Measurements from ENCODE around the gene CHTOP.
"Not testable (repeated sequence)": the region's sequence is repeated elsewhere in the genome, so short reads cannot be mapped to it uniquely, and the experiment has no call there.

Gene CHTOP

DNA sequence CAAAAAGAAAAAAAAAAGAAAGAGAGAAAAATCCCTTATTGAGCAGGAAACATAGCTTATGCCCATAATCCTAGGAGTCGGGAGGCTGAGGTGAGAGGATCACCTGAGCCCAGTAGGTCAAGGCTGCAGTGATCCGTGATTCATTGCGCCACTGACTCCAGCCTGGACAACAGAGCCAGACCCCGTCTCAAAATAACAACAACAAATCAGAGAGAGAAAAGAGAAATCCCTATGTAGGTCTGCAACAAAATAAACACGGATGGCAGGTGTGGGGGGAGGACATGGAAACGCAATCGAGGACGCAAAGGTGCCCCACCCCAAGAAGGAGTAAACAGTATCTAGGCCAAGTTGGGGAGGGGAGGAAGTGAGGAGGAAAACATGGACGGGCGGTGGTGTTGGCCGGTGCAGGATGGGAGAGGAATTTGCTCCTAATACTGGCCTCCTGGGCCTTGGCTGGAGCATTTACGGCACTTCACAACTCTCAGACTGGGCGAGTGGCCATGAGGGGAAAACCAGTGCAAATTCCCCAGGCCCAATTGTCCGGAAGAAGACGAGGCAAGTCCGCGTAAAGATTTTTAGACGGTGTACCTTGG is 609 bp upstream of the CHTOP start:
- no peak for DNase-seq

DNA sequence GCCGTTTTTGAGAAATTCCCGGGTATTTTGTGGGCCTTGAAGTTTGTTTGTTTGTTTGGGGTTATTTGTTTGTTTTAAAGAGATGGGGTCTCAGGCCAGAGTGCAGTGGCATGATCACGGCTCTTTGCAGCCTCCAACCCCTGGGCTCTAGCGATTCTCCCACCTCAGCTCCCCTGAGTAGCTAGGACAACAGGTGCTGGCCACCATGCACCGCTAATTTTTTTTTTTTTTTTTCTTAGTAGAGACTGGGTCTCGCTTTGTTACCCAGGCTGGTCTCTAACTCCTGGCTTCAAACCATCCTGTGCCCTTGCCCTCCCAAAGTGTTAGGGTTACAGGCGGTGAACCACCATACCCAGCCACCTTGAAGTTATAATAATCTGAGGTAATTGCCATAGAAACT is 2.0 kb downstream of the CHTOP start:
- DNase-seq = no peak

GRCh38 chr1:153636312-153636711 is 2.4 kb downstream of the CHTOP start:
- no peak for DNase-seq

- DNase-seq = no peak
Observed at GRCh38 chr1:153638261-153638660, 4.4 kb downstream of the CHTOP start.

- no peak for DNase-seq
Observed at GRCh38 chr1:153639280-153639679, 5.4 kb downstream of the CHTOP start.

- DNase-seq = not testable (repeated sequence)
Observed at GRCh38 chr1:153640213-153640612, 6.3 kb downstream of the CHTOP start.

GRCh38 chr1:153640861-153641260 is 7.0 kb downstream of the CHTOP start:
- no peak for DNase-seq

- DNase-seq = no peak
Observed at GRCh38 chr1:153642161-153642560, 8.3 kb downstream of the CHTOP start.

DNA sequence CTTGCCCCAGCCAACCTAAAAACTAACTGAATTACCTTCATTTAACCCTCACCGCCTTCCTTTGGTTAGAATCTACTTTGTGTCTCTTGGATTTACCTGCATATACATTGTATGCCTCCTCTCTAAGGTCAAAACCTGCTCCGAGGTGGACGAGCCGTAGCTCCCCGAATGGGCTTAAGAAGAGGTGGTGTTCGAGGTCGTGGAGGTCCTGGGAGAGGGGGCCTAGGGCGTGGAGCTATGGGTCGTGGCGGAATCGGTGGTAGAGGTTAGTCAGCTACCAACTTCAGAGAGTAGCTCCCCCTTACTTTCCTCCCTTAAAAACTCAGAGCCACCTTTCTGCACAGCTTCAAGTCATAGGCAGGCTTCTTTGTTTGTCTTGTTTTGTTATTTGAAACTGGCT is 9.2 kb downstream of the CHTOP start:
- no peak for DNase-seq

GRCh38 chr1:153643816-153644215 is 9.9 kb downstream of the CHTOP start:
- DNase-seq = no peak

DNA sequence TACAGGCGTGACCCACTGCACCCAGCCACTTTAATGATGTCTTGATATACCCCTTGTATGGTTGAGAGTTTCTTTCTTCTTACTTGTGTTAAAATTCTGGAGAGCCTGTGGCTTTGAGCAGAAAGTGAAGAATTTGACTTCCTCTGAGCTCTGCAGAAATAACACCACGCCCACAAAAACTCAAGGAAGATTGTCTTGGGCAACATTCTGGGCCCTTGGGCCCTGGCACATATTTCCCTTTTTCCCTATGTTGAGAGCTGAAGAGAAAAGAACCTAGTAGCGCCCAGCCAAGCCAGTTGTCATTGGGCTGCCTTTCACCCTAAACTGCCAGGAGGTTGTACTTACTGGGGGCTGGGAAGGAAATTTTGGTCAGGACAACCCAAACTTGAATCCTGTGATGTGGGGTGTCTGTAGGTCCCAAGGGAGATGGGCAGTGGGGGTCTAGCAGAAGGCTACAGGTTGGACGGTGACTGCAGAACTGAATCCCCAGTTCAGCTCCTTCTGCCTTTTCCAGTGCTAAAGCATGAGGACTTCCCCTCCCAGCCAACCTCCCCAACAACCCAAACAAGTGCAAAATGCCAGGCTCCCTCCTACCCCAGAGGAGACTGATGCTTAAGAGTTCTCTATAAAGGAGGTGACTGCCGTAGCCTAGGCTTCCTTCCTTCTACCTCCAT is 12.9 kb downstream of the CHTOP start:
- DNase-seq = no peak

DNA sequence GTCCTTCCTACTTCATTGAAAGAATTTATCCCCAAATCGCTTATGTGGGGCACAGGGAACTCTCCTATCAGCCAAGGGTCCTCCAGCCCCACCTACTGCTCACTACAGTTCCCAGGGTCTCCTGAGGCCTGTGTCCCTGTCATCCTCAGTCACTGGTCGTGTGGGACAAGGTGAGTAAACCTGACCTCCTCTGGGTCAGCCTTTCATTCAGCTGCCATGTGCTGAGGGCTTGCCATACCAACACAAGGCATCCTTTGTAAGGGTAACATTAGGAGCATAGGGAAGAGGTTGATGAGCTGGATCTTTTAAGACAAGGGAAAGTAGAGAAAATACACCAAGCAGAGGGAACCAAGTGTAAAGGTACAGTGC is 13.5 kb downstream of the CHTOP start:
- no peak for DNase-seq

DNA sequence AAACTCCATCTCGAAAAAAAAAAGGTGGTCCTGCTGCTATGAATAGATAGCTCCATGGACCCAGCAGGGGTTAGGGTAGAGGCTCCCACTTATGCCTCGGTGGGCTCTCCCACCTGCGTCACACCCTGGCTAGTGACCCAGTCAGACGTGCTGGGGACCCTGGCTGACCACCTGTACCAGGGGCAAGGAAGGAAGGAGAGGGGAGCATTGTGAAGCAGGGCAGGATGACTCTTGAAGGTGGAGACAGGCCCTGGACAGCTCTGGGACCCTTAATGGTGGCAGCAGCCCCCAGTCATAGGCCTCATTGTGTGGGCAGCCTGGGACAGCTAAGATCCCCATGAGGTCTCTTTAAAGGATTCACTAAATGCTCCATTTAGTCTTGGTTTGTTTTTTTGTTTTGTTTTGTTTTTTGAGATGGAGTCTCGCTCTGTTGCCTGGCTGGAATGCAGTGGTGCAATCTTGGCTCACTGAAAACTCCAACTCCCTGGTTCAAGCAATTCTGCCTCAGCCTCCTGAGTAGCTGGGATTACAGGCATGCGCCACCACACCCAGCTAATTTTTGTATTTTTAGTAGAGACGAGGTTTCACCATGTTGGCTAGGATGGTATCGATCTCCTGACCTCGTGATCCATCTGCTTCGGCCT is 14.3 kb downstream of the CHTOP start:
- DNase-seq = no peak

GRCh38 chr1:153649137-153649862 is 15.4 kb downstream of the CHTOP start:
- DNase-seq = no peak

DNA sequence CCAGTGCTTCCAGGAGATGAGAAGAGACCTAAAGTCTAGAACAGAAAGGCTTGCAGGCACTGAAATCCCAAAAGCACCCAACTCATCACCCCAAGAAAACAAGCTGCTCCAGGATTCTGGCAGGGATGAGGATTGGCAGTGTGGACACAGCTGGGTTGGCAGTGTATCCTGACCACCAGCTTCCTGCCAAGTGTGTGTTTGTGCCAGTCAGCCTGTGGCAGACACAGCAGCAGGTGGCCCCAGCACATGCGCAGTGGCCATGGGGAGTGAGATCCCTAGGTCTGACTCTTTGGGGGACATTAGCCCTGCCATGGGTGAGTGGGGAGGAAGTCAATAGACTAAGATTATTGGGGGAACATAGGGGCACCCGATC is 16.0 kb downstream of the CHTOP start:
- DNase-seq = no peak

GRCh38 chr1:153651771-153652170 is 17.9 kb downstream of the CHTOP start:
- DNase-seq = no peak

GRCh38 chr1:153652805-153653500 is 19.1 kb downstream of the CHTOP start:
- peak; percentile 44 for DNase-seq

GRCh38 chr1:153655333-153655732 is 21.5 kb downstream of the CHTOP start:
- no peak for DNase-seq

- DNase-seq = peak; percentile 87
Observed at GRCh38 chr1:153658400-153659174, 24.7 kb downstream of the CHTOP start, which contains the start of gene SNAPIN. Gene SNAPIN, plus strand, starts transcription at chr1:153658703. Its CDS starts 41 bp downstream, at chr1:153658744.

GRCh38 chr1:153659175-153659534 is 25.3 kb downstream of the CHTOP start:
- DNase-seq = no peak

GRCh38 chr1:153659656-153660055 is 25.8 kb downstream of the CHTOP start:
- no peak for DNase-seq

DNA sequence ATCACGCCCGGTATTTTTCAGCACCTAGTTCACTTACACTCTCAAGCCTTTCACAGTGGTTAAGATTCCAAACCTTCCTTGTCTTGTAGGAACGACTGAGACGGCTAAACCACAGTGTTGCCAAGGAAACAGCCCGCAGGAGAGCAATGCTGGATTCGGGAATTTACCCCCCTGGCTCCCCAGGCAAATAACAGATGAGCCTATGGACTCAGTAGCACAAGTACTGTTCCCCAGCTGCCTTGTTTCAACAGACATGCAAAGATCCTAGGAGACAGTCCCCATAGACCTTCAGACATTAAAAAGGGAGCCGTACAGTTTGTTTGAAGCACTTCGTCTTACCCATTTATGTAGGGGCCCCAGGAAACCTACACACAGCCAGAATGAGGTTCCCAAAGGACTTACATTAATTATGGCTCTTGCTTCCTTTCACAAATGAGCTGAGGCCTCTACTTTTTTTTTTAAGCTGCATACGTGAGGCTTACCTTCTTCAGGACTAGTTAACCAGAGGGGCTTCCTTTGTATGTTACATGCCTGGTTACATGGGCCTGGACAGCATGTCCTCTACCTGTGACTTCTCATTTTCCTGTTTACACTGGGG is 27.3 kb downstream of the CHTOP start:
- peak; percentile 28 for DNase-seq

Measured in fibroblast of skin of abdomen (primary cell).